ENCODE measurements around the gene CD2BP2. TPM values are rescaled to one million over a fixed set of nuclear protein-coding genes. Genes with fewer than 3 reads are reported as not detected.

CD2BP2 gene
- total and polyA plus RNA-seq, 2 of the 8 experiments (the other 6 are each of a cell fraction or from before 2014, with no cell fraction given), result 22.4 to 55.3 TPM

DNA sequence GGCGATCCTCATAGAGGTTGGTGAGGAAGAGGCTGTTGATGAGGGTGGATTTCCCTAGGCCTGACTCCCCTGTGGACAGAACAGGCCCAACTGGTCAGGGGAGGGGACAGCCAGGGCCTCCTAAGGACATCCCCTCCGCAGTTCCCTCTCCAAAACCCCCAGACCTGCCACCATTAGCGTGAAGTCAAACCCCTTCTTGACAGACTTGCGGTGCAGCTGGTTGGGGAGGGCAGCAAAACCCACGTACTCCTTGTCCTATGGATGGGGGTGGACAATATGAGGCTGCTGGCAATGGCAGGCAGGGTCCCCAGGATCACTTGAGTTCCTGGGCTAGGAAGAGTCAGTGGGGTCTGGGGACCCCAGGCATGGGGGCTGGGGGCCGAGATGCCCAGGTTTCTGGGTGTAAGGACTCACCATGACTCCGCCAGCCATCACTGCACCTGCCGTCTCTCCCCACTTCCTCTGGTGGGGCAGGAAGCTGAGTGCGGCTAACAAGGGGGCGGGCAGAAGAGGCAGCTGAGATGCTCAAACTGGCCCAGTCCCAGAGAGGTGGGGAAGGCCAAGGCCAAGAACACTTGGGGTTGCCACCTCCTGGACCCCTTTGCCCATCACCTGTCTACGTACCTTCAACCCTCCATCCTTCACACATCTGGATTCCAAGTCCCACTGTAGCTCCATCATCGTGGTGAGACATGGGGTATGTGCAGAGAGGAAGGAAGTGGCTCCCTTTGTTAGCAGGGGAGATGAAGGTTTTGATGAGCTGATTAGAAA is 27.2 kb upstream of the CD2BP2 start, which contains the start of gene SEPTIN1 (continued):
- TF ChIP-seq, protein P1, sequence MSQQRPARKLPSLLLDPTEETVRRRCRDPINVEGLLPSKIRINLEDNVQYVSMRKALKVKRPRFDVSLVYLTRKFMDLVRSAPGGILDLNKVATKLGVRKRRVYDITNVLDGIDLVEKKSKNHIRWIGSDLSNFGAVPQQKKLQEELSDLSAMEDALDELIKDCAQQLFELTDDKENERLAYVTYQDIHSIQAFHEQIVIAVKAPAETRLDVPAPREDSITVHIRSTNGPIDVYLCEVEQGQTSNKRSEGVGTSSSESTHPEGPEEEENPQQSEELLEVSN (IDR thresholded peaks at IDR 0.05), result no peak
- TF ChIP-seq SP1 (IDR thresholded peaks at IDR 0.05; ENCODE audit: low read depth, low read length) (no peak), TEAD4 (IDR thresholded peaks at IDR 0.05; ENCODE audit: low read depth, low read length) (no peak), TAF7 (optimal IDR thresholded peaks at IDR 0.05; ENCODE audit: borderline replicate concordance, low read depth, low read length) (no peak), EGR1 (IDR thresholded peaks at IDR 0.05; ENCODE audit: borderline replicate concordance, low read depth, low read length) (no peak), BRCA1 (IDR thresholded peaks at IDR 0.05; ENCODE audit: low read depth, low read length) (no peak), GABPA (IDR thresholded peaks at IDR 0.05; ENCODE audit: borderline replicate concordance, insufficient read depth, low read length) (no peak)
- TF ChIP-seq, protein P2, sequence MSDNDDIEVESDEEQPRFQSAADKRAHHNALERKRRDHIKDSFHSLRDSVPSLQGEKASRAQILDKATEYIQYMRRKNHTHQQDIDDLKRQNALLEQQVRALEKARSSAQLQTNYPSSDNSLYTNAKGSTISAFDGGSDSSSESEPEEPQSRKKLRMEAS (IDR thresholded peaks at IDR 0.05), result no peak

All from H1 (cell line).